Iris pigment epithelial cell (primary cell): Measurements from ENCODE around the gene FAM53A.
"Not testable (repeated sequence)": the region's sequence is repeated elsewhere in the genome, so short reads cannot be mapped to it uniquely, and the experiment has no call there.

Experiments used
- DNase-seq: peaks from one replicate; pipeline ENCODE4 v3.0.0-alpha.2; 2011; ENCODE audit warnings: low read depth

FAM53A gene

DNA sequence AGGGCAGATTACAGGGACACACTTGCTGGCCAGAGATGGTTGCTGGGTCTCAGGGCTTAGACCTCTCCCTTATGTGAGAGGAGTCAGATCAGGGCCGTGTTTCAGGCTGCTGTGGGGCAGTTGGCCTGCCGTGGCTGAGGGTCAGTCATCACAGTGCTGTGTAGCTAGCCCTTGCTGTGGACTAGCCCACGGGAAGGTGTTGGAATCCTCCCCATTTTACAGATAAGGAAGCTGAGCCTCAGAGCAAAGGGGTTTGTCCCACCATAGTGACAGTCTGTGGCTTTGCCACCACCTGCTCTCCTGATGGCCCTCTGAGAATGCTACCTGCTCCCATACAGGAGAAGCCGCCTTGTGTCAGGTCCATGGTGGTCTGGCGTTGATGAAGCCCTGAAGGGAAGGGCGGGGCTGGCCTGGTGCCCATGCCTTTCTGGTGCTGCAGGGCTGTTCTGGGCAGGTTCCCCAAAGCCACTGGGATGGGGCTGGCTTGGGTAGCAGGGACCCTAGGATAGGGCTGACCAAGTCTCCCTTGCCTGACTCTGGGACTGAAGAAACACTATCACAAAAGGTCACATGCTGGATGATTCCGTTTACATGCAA lies 2.4 kb upstream of the FAM53A start:
- no peak for DNase-seq

DNA sequence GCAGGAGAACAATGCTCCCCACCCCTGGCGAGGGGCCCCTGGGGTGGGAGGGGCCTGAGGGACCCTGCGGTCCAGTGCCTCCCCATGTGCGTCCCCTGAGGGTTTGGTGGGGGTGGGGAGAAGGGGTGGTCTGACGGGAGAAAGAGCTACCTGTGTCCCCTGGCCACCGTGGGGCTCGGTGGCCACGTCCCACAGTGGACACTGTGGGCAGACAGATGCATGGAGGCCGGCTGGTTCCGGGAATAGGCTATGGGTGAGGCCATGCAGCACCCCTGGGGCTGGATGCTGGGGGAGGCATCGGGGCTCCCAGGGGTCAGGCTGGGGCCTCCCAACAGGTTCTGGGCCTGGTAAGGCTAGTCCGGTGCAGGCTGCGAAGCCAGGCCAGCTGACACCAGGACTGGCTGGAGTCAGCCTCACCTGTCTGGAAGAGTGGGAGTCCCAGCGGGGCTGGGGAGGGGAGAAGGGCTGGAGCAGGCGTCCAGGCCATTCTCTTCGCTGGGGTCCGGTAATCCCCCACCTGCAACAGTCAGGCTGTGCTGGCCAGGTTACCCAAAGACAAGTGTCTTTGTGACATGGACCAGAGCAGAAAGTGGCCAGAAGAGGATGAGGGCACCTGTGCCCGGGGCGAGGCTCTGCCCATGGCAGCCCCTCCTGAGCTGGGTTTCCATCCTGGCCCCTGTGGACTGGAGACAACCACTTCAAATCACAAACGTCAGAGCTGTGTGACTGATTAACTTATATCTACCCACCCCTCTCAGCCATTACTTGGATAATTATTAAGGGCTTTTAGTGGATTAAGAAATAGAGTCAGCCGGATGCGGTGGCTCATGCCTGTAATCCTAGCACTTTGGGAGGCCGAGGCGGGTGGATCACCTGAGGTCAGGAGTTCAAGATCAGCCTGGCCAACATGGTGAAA lies 1.4 kb upstream of the FAM53A start:
- DNase-seq, result no peak

DNA sequence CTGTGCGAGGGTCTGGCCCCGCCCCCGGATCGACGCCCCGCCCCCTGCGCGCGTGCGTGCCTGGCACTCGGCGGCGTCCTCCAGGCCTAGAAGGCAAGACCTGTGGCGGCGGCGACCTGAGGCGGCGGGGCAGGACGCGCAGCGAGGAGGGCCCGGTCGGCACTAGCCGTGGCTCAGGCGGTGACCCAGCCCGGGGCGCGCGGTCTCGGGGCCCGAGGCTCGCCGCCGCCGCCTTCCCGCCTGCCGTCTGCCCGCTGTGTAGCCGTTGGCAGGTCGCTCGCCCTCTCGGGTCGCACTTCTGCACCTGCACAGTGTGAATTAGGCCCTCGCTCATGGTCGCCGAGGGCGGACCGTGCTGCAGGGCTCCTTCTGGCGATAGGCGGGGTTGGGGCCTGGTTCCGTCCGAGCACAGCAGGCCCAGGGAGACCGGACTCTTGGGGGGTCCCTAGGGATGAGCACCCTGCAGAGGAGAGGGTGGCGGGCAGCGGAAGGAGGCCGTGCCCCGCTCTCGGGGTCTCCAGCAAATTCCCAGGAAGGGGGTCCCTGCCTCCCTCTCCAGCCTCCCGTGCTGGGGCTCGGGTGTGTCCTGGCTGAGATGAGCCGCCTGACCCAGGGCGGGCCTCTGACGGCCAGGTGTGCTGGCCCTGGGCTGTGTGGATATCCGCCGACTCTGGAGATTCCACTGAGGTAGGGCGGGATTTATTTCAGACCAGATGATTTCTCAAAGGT lies 557 bp upstream of the FAM53A start:
- no peak for DNase-seq

DNA sequence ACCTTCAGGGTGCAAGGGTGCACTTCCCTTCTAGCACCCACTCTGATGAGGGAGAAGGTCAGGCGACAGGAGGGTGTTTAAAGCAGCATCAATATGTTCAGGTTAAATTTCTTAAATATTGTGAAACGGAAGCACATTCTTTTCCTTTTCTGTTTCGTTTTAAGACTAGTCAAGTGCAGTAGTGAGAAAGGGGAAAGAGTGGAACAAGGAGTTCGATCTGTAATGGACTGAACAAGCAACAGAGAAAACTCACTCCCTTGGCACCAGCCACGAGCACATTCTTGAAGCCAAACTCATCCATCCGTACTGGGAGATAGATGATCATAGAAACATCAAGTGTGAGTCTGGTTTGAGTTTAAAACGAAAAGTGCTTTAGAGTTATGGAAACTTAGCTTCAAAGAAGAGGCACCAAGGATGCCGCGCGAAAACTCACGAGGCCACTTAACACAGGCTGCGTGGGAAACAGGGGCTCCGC lies 815 bp downstream of the FAM53A start:
- peak; percentile 93 for DNase-seq

DNA sequence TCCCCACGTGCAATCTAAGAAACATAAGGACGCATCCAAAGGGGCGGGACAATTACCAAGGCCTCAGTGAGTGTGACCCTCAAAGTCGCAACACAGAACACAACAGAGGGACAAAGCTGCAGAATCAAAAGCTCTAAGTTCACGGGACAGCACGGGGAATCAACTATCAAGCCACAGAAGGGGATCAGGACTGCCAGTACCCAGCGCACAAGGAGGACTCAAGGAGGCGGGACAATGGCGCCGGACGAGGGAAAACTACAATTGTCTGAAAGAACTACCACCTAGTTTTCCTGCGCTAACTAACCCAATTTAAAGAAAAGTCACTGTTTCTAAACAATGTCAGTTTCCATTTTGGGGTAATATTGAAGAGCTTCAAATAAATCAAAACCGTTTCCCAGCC lies 1.3 kb downstream of the FAM53A start:
- DNase-seq, result no peak

DNA sequence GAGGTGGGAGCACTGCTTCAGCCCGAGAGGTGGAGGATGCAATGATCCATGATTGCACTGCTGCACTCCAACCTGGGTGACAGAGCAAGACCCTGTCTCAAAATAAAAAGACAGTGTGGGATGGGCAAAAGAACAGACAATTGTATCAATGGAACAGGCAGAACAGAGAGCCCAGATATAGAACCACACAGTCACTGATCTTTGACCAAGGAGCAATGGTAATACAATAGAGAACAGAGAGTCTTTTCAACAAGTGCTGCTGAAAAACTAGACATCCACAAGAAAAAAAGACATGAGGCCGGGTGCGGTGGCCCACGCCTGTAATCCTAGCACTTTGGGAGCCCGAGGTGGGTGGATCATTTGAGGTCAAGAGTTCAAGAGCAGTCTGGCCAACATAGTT lies 5.9 kb downstream of the FAM53A start:
- no peak for DNase-seq

DNA sequence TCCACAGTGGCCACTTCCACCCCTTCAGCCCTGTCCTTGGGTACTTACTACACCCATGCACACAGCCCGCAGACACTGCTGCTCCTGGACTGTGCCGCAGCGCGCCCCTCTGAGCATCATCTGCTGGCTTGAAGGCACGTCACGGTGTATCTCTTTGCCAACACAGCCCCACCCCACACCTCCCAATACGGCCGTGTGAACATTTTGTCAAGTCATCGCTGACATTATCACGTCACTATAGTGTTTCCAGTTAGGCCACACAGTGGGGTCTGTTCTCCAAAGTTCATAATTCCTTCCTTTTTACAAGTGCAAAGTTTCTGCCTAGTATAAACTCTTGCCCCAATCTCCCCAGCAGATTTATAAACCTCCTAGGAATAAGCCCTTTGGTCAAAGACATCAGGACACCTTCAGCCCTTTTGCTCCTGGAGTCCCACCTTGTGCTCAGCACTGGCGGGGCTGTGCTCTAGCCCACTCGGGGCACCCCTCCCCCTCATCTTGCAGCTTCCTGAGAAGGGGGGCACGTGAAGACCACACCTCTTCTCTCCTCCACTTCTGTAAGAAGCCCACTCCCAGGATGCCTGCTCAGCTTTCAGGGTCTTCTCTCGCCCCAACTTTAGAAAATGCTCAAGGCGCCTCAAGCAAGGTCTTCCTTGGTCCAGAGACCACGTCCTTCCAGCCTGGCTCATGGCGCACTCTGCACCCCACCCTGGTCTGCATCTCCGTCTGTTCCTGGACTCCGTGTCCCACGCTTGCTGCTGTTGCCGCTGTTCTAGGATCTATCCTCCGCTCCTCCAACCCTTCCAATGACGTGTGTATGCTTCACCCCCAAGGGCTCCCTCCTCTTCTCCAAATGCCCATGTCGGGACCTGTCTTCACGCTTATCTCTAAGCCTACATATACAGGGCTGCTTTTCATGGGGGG lies 7.2 kb downstream of the FAM53A start:
- no peak for DNase-seq

DNA sequence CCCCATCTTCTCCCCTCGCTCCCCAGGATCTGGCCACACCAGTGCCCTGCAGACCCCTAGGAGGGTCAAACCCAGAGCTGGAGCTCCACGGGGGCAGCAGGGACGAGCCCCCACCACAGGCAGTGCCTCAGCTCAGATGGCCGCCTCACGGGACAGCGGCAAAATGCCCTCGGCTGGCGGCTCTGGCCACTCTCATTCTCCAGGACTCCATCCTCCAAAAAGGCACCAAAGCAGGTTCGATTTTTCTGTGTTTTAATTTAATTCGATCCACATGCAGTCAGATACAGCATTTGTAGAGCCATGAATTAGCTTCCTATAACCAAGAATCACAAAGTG lies 8.3 kb downstream of the FAM53A start:
- DNase-seq, result no peak

DNA sequence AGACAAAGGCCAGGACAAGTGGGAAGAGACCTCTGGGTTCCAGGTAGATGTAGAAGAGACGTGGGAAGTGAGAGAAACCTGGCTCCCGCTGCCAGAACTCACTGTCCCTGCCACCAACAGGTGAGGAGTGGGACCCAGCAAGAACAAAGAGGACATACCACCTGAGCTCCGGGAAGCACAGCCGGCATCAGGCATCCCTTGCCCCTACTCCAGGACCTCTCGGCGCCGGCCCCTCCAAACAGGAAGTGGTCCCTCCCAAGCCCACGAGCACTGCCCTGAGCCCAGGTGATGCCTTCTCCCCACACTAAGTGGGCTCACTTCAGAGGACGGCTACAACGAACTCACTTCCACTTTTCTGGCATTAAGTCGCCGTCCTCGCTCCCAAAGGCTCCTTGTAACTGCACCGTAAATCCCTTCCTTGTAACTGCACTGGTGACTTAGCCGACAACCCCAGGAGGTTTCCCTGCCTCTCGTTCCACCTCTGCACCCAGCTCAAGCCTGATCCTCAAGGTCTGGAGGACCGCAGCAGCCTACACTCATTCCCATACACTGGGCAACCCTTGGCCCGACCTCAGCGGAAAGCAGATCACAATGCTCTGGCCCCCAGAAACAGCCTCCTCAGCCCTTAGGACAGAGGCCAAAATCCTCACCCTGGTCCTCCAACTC lies 8.8 kb downstream of the FAM53A start:
- no peak for DNase-seq

DNA sequence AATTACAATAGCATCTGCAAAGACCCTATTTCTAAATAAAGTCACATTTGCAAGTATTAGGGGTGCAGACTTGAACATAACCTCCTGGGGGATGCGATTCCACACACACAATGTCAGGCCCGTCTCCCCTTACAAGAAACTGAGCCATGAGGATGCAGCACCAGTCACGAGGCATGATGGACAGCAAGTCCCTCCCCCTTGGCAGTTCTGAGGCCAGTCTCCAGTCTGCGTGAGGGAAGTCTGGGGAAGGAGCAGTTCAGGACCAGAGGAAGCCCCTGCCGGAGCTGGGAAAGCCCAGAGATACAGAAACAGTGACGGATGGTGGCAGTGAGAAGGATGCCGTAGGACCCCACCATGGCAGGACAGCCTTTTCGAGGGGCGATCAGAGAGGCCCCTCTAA lies 9.4 kb downstream of the FAM53A start:
- peak; percentile 38 for DNase-seq

DNA sequence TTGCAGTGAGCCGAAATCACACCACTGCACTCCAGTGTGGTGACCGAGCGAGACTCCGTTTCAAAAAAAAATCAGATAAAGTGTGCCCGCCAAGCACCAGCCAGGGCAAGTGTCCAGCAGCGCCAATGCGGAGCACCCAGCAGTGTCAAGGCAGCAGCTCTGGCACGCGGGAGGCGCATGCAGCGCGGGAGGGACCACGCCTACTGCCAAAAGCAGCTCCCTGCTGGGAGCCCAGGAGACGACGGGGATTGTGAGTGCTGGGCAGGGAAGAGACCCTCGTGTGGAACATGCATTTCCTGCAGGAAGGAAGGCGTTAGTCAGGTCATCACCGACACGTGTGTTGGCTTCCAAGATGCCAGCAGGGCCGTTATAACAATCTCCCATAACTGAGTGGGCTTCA lies 10.4 kb downstream of the FAM53A start:
- no peak for DNase-seq

DNA sequence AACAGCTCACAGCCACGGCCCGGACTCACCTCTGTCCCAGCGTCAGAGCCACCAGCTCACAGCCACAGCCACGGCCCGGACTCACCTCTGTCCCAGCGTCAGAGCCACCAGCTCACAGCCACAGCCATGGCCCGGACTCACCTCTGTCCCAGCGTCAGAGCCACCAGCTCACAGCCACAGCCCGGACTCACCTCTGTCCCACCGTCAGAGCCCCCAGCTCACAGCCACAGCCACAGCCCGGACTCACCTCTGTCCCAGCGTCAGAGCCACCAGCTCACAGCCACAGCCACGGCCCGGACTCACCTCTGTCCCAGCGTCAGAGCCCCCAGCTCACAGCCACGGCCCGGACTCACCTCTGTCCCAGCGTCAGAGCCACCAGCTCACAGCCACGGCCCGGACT lies 13.1 kb downstream of the FAM53A start:
- DNase-seq, result not testable (repeated sequence)

DNA sequence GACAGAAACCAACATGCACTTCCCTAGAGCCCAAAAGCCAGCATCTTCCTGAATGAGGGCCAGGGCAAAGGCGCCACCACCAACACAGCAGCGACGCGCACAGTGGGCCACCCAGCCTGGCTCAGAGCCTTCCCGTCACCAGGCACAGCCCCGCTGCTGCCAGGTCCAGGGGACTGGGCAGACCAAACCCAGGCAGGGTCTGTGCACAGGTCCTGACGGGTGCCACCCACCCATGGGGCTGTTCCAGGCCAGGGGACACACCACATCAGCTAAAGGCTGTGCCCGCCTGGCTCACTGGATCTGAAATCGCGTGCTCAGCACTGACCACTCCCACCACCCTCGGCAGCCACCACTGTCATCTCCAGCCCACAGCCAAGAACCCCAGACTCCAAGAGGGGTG lies 13.8 kb downstream of the FAM53A start:
- no peak for DNase-seq

DNA sequence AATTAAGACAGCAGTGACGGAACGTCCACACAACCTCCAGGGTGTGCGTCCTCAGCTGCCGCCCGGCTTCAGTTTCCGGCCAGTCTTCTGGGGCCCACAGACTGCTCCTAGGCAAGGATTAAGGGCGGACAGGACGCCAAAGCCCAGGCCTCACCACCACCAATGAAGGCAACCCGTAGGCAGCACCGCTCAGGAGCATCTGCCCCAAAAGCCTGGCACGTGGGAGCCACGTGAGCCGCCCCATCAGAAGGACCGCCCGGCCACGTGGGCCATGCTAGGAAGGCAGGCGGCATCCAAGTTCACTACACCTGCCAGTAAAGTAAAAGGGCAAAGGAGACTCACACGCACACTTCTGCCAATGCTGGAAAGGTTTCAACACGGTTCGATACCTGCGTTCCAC lies 14.3 kb downstream of the FAM53A start:
- no peak for DNase-seq

DNA sequence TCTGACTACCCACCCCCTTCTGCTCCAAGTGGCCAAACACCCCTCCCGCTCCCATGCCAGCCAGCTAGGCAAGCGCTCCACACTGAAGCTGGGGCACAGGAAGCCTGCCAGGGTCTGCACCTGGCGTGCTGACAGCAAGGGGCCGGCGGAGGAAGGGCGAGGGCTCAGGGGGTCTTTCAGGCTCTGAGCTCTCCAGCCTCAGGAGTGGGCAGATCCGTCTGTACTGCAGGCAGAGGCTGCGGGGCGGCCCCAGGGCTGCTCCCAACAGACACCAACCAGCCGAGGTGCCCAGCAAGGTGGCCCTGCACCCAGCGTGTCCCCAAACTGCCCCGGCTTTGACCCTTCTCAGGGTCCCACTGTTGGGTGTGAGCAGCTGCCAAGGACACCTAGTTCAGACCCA lies 14.8 kb downstream of the FAM53A start:
- DNase-seq, result no peak

DNA sequence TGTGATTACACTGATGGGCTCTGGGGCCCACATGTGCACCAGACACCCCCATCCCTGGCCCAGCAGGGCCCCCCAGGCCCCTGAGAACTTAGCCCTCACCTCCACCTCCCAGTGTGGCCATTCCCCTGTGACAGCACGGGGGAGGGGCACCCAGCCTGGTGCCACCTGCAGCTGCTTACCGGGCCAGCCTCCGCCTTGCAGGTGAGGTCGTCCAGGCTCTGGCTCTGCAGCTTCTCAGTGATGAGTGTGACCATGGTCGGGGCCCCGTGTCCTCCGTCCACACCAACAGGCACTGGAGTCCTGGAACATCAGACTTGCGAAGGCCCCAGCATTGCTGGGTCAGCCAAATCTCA lies 15.6 kb downstream of the FAM53A start:
- DNase-seq, result no peak

DNA sequence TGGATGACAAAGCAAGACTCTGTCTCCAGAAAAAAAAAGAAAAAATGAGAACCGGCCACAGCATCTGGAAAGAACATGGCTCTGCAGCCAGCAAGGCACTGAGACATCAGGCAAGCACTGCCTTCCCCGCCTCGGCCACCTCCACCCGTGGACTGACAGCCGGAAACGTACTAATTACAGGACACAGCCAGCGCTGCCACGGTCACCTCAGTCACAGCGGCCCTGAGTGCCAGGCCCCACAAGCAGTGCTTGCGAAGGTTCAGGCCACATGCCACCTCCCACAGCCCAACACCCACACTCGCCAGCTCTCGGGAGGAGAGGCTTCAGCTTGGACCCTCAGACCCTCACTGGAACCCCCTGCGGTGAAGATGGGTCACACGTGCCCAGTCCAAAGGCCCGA lies 16.8 kb downstream of the FAM53A start:
- DNase-seq, result no peak

DNA sequence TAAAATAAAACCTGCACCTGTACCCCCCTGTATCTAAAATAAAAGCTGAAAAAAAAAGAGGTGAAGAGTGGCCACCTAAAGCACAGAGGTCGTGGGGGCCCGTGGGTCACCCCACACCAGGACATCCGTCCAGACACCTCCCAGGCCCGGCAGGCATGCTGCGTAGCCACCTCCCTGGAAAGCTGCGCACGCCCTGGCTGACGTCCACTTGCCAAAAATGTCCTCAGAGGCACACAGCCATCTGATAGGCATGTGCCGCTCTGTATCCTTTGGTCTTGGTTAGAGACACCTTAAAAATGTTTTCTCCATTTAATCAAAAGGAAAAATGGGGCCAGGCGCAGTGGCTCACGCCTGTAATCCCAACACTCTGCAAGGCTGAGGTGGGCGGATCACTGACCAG lies 17.7 kb downstream of the FAM53A start:
- no peak for DNase-seq

DNA sequence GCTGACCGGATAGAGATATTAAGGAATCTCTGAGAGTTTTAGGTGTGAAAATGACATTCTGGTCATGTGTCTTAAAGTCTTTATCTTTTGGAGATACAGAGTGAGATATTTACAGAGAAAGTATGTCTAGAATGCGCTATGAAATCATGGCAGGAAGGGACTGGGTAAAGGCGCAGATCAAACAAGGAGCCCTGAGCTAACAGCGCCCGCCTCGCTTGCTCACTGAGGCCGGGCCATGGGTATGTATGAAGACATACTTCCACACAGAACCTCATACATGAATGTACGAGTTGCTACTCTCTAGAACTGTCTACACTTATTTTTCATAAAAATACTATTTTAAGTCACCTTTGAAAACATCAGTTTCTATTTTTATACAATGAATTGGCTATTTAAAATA lies 20.0 kb downstream of the FAM53A start:
- no peak for DNase-seq

DNA sequence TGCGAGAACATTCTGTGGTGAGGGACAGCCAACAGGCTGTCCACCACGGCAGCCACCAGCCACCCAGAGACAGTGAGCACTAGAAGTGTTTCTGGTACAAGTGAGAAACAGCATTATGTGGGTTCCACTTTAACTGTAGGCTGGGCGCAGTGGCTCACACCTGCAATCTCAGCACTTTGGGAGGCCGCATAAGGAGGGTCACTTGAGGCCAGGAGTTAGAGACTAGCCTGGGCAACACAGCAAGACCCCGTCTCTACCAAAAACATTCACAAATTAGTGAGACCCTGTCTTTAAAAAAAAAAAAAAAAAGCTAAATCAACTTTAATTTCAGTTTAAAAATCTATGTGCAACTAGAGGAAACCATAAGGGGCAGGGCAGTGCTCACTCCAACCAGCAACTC lies 20.6 kb downstream of the FAM53A start:
- DNase-seq, result no peak

DNA sequence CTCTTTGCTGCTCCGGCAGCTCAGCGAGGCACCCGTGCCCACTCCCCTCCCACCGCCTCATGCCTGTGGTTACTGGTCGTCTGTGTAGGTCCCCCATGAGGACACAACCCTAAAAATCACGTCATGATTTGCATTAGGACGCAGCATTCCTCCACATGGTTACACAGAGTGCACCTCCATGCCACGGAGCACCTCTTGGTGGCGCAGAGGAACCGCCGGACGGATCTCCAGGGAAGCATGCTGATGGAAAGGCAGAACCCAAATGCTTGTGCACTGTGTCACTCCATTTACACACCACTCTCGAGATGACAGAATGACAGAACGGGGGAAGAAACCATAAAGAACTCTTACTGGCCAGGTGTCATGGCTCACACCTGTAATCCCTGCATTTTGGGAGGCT lies 22.4 kb downstream of the FAM53A start:
- no peak for DNase-seq
